ENCODE measurements around the gene LNX2.

Gene LNX2

DNA sequence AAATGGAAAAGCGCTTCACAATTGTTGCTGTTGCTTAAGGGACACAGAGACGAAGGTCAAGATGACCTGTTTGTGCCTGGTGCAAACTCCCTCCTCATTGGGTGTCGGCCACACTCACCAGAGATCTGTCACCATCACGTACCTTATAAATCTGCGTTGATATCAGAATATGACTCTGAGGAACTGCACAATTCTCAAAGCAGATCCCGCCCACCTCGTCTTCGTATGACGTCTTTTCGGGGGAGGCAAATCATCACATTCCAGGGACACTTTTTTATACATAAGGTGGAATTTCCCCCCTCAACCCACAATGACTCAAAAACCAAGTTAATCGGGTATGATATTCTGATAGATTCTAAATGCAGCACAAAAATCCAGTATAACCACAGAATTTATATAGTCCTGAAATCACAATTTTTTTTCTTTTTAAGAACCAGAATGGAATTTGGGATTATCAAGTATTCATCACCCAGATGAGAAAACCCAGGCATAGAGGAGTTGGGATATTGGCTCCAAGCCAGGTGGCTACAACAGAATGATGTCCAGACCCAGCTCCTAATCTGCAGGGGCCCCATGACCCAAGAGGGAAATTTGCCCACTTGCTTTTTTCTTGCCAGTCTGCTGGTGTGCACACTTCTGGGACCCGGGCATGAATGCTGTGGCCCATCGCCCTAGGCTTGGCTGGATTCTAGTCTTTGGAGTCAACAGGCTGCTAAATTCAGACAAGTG lies 119.4 kb downstream of the LNX2 start:
- no peak for DNase-seq

GRCh38 chr13:27497563-27498230 lies 122.6 kb downstream of the LNX2 start:
- DNase-seq = no peak

DNA sequence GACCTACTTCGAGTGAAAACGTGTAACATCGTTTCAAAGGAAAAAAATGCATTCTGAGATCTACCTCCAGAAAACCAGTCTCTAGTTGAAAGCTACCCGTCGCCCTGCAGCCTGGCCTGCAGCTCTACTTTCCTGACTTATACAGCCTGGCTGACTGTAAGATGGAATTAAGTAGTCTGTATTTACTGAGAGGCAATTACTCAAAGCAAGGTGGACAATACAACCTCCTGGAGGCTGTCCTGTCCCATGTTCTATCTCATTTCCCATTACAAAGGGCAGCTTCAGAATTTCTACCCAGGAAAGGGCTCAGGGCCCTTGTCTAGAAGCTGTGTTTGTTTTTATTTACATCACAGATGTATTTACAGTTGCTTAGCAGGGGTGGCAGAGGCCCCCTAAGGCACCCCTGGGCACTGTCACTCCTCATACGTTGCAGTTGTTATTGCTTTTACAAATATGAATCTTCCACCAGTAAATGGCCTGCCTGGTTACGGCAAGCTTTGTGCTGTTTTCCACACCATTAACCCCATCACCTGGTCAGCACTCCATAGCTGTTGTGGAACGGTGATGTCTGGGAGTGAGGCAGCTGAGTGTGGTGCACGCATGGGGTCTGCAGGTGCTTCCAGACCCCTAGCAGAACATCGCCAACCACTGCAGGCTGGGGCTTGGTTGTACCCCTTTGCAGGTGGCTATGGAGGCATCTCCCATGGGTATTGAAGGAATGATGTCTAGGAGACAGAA lies 123.6 kb downstream of the LNX2 start:
- DNase-seq = no peak

- DNase-seq = no peak
Observed at GRCh38 chr13:27496006-27496405, 124.3 kb downstream of the LNX2 start.
